Measurements from ENCODE around the gene MMS22L. TPM values are rescaled to one million over a fixed set of nuclear protein-coding genes. Genes with fewer than 3 reads are reported as not detected.
"Not testable (repeated sequence)": the region's sequence is repeated elsewhere in the genome, so short reads cannot be mapped to it uniquely, and the experiment has no call there.

Gene MMS22L
- total and polyA plus RNA-seq, 5 donors from 2014 or later: 3.8 to 14.3 (median 6.9) TPM

- peaks cover 0 to 6% of the 10 kb centered on the region in 2 experiments for H3K9me3 ChIP-seq (ENCODE audit: control insufficient read depth in 2 of 2, low read length in 2 of 2)
- no peaks in the 10 kb centered on the region for H3K4me1 ChIP-seq (ENCODE audit: control insufficient read depth, insufficient read depth, low read length, poor library complexity, severe bottlenecking)
- H3K27me3 Mint-ChIP-seq: no peaks in the 10 kb centered on the region
- no peak overlapping the region for H3K4me3 Mint-ChIP-seq
- H3K36me3 ChIP-seq (ENCODE audit: control insufficient read depth, insufficient read depth, low read length): peaks cover 18% of the 10 kb centered on the region
- H3K27ac Mint-ChIP-seq: no peak overlapping the region
- DNase-seq: no peak
- peaks cover 62% of the 10 kb centered on the region for H3K36me3 Mint-ChIP-seq
- no peaks in the 10 kb centered on the region for H3K4me1 Mint-ChIP-seq
- H3K27me3 ChIP-seq (ENCODE audit: control insufficient read depth, insufficient read depth, low read length): no peaks in the 10 kb centered on the region
- H3K4me3 ChIP-seq (ENCODE audit: low read depth, low read length): no peak overlapping the region
- ATAC-seq (ENCODE audit: low read depth in 2 of 2): no peak
- no peak overlapping the region for H3K27ac ChIP-seq (ENCODE audit: insufficient read depth, low read length, poor library complexity, severe bottlenecking)
- H3K9me3 Mint-ChIP-seq: peaks cover 0 to 19% (median 6%) of the 10 kb centered on the region in 7 donors
Measured at GRCh38 chr6:97160280-97160679, 122.7 kb downstream of the MMS22L start.

GRCh38 chr6:97155447-97155846, 127.6 kb downstream of the MMS22L start:
- H3K36me3 Mint-ChIP-seq: peaks cover 43% of the 10 kb centered on the region

GRCh38 chr6:97154015-97154414, 129.0 kb downstream of the MMS22L start:
- H3K27me3 ChIP-seq (ENCODE audit: control insufficient read depth, insufficient read depth, low read length): no peaks in the 10 kb centered on the region
- H3K27ac ChIP-seq (ENCODE audit: insufficient read depth, low read length, poor library complexity, severe bottlenecking): no peak overlapping the region
- peaks cover 45% of the 10 kb centered on the region for H3K36me3 Mint-ChIP-seq
- no peak overlapping the region for H3K27ac Mint-ChIP-seq
- H3K4me1 Mint-ChIP-seq: no peaks in the 10 kb centered on the region
- no peaks in the 10 kb centered on the region for H3K27me3 Mint-ChIP-seq
- peaks cover 16% of the 10 kb centered on the region for H3K36me3 ChIP-seq (ENCODE audit: control insufficient read depth, insufficient read depth, low read length)
- H3K4me3 Mint-ChIP-seq: no peak overlapping the region
- ATAC-seq (ENCODE audit: low read depth in 2 of 2) (no peak), DNase-seq (no peak)
- H3K4me1 ChIP-seq (ENCODE audit: control insufficient read depth, insufficient read depth, low read length, poor library complexity, severe bottlenecking): no peaks in the 10 kb centered on the region
- H3K9me3 ChIP-seq (ENCODE audit: control insufficient read depth in 2 of 2, low read length in 2 of 2): no peaks in the 10 kb centered on the region
- H3K9me3 Mint-ChIP-seq: peaks cover 0 to 19% (median 4%) of the 10 kb centered on the region in 7 donors
- no peak overlapping the region for H3K4me3 ChIP-seq (ENCODE audit: low read depth, low read length)

More at GRCh38 chr6:97155447-97155846, 127.6 kb downstream of the MMS22L start:
- H3K27me3 ChIP-seq (ENCODE audit: control insufficient read depth, insufficient read depth, low read length); H3K9me3 ChIP-seq (ENCODE audit: control insufficient read depth in 2 of 2, low read length in 2 of 2); H3K27ac ChIP-seq (ENCODE audit: insufficient read depth, low read length, poor library complexity, severe bottlenecking); H3K4me3 Mint-ChIP-seq; H3K4me3 ChIP-seq (ENCODE audit: low read depth, low read length); DNase-seq; H3K4me1 Mint-ChIP-seq; H3K4me1 ChIP-seq (ENCODE audit: control insufficient read depth, insufficient read depth, low read length, poor library complexity, severe bottlenecking); H3K27me3 Mint-ChIP-seq; H3K27ac Mint-ChIP-seq; ATAC-seq (ENCODE audit: low read depth in 2 of 2): not testable (repeated sequence)
- H3K36me3 ChIP-seq (ENCODE audit: control insufficient read depth, insufficient read depth, low read length): peaks cover 13% of the 10 kb centered on the region
- peaks cover 1 to 19% (median 4%) of the 10 kb centered on the region in 7 donors for H3K9me3 Mint-ChIP-seq

GRCh38 chr6:97151601-97152000, 131.4 kb downstream of the MMS22L start:
- ATAC-seq (ENCODE audit: low read depth in 2 of 2): no peak
- Histone ChIP-seq H3K9me3 (ENCODE audit: control insufficient read depth in 2 of 2, low read length in 2 of 2) (no peaks in the 10 kb centered on the region), H3K4me1 (ENCODE audit: control insufficient read depth, insufficient read depth, low read length, poor library complexity, severe bottlenecking) (no peaks in the 10 kb centered on the region), H3K27me3 (ENCODE audit: control insufficient read depth, insufficient read depth, low read length) (no peaks in the 10 kb centered on the region), H3K27ac (ENCODE audit: insufficient read depth, low read length, poor library complexity, severe bottlenecking) (no peak overlapping the region), H3K4me3 (ENCODE audit: low read depth, low read length) (no peak overlapping the region), H3K36me3 (ENCODE audit: control insufficient read depth, insufficient read depth, low read length) (peaks cover 16% of the 10 kb centered on the region)
- Mint-ChIP-seq H3K27me3 (no peaks in the 10 kb centered on the region), H3K9me3 (peaks cover 0 to 11% (median 1%) of the 10 kb centered on the region in 7 donors), H3K27ac (no peak overlapping the region), H3K36me3 (peaks cover 43% of the 10 kb centered on the region), H3K4me3 (no peak overlapping the region), H3K4me1 (no peaks in the 10 kb centered on the region)
- DNase-seq: no peak

GRCh38 chr6:97150932-97151331, 132.1 kb downstream of the MMS22L start:
- H3K4me3 Mint-ChIP-seq: no peak overlapping the region
- DNase-seq (no peak), ATAC-seq (ENCODE audit: low read depth in 2 of 2) (no peak)
- H3K9me3 Mint-ChIP-seq: peaks cover 0 to 7% (median 1%) of the 10 kb centered on the region in 7 donors
- H3K27ac ChIP-seq (ENCODE audit: insufficient read depth, low read length, poor library complexity, severe bottlenecking): no peak overlapping the region
- peaks cover 16% of the 10 kb centered on the region for H3K36me3 ChIP-seq (ENCODE audit: control insufficient read depth, insufficient read depth, low read length)
- peaks cover 38% of the 10 kb centered on the region for H3K36me3 Mint-ChIP-seq
- no peaks in the 10 kb centered on the region for H3K9me3 ChIP-seq (ENCODE audit: control insufficient read depth in 2 of 2, low read length in 2 of 2)
- H3K4me3 ChIP-seq (ENCODE audit: low read depth, low read length): no peak overlapping the region
- H3K4me1 Mint-ChIP-seq: no peaks in the 10 kb centered on the region
- H3K4me1 ChIP-seq (ENCODE audit: control insufficient read depth, insufficient read depth, low read length, poor library complexity, severe bottlenecking): no peaks in the 10 kb centered on the region
- H3K27me3 Mint-ChIP-seq: no peaks in the 10 kb centered on the region
- H3K27ac Mint-ChIP-seq: no peak overlapping the region
- H3K27me3 ChIP-seq (ENCODE audit: control insufficient read depth, insufficient read depth, low read length): no peaks in the 10 kb centered on the region

GRCh38 chr6:97147421-97147820, 135.6 kb downstream of the MMS22L start:
- Histone ChIP-seq H3K27ac (ENCODE audit: insufficient read depth, low read length, poor library complexity, severe bottlenecking) (no peak overlapping the region), H3K9me3 (ENCODE audit: control insufficient read depth in 2 of 2, low read length in 2 of 2) (no peaks in the 10 kb centered on the region), H3K4me1 (ENCODE audit: control insufficient read depth, insufficient read depth, low read length, poor library complexity, severe bottlenecking) (no peaks in the 10 kb centered on the region), H3K27me3 (ENCODE audit: control insufficient read depth, insufficient read depth, low read length) (no peaks in the 10 kb centered on the region), H3K4me3 (ENCODE audit: low read depth, low read length) (no peak overlapping the region), H3K36me3 (ENCODE audit: control insufficient read depth, insufficient read depth, low read length) (peaks cover 16% of the 10 kb centered on the region)
- H3K36me3 Mint-ChIP-seq: peaks cover 37% of the 10 kb centered on the region
- H3K4me1 Mint-ChIP-seq: no peaks in the 10 kb centered on the region
- DNase-seq (no peak), ATAC-seq (ENCODE audit: low read depth in 2 of 2) (no peak)
- no peaks in the 10 kb centered on the region for H3K9me3 Mint-ChIP-seq
- no peak overlapping the region for H3K27ac Mint-ChIP-seq
- no peak overlapping the region for H3K4me3 Mint-ChIP-seq
- H3K27me3 Mint-ChIP-seq: no peaks in the 10 kb centered on the region

GRCh38 chr6:97145691-97146090, 137.3 kb downstream of the MMS22L start:
- Mint-ChIP-seq H3K9me3 (no peaks in the 10 kb centered on the region), H3K27me3 (no peaks in the 10 kb centered on the region), H3K27ac (no peak overlapping the region), H3K4me3 (no peak overlapping the region), H3K4me1 (no peaks in the 10 kb centered on the region), H3K36me3 (peaks cover 29% of the 10 kb centered on the region)
- Histone ChIP-seq H3K4me1 (ENCODE audit: control insufficient read depth, insufficient read depth, low read length, poor library complexity, severe bottlenecking) (no peaks in the 10 kb centered on the region), H3K4me3 (ENCODE audit: low read depth, low read length) (no peak overlapping the region), H3K27ac (ENCODE audit: insufficient read depth, low read length, poor library complexity, severe bottlenecking) (no peak overlapping the region), H3K36me3 (ENCODE audit: control insufficient read depth, insufficient read depth, low read length) (peaks cover 7% of the 10 kb centered on the region), H3K9me3 (ENCODE audit: control insufficient read depth in 2 of 2, low read length in 2 of 2) (no peaks in the 10 kb centered on the region), H3K27me3 (ENCODE audit: control insufficient read depth, insufficient read depth, low read length) (no peaks in the 10 kb centered on the region)
- DNase-seq (no peak), ATAC-seq (ENCODE audit: low read depth in 2 of 2) (no peak)

- no peak for ATAC-seq (ENCODE audit: low read depth in 2 of 2)
- no peaks in the 10 kb centered on the region for H3K9me3 Mint-ChIP-seq
- H3K27ac Mint-ChIP-seq: no peak overlapping the region
- H3K36me3 Mint-ChIP-seq: peaks cover 11% of the 10 kb centered on the region
- no peak overlapping the region for H3K4me3 Mint-ChIP-seq
- no peaks in the 10 kb centered on the region for H3K4me1 ChIP-seq (ENCODE audit: control insufficient read depth, insufficient read depth, low read length, poor library complexity, severe bottlenecking)
- no peak for DNase-seq
- no peak overlapping the region for H3K27ac ChIP-seq (ENCODE audit: insufficient read depth, low read length, poor library complexity, severe bottlenecking)
- H3K27me3 Mint-ChIP-seq: no peaks in the 10 kb centered on the region
- H3K4me3 ChIP-seq (ENCODE audit: low read depth, low read length): no peak overlapping the region
- no peaks in the 10 kb centered on the region for H3K9me3 ChIP-seq (ENCODE audit: control insufficient read depth in 2 of 2, low read length in 2 of 2)
- H3K27me3 ChIP-seq (ENCODE audit: control insufficient read depth, insufficient read depth, low read length): no peaks in the 10 kb centered on the region
- H3K36me3 ChIP-seq (ENCODE audit: control insufficient read depth, insufficient read depth, low read length): no peaks in the 10 kb centered on the region
- no peaks in the 10 kb centered on the region for H3K4me1 Mint-ChIP-seq
Measured at GRCh38 chr6:97141756-97142155, 141.3 kb downstream of the MMS22L start.

Data from CD4-positive, CD25-positive, alpha-beta regulatory T cell (primary cell).